H54 (cell line): ENCODE measurements around the gene TAS2R19.

Experiments
- DNase-seq: peaks from one replicate; pipeline ENCODE4 v3.0.0; 2011; ENCODE audit warnings: low spot score, mixed read lengths; ENCODE audit not compliant: insufficient read length
- FAIRE-seq: peaks from 3 replicates; lab custom pipeline; 2011; peaks lifted over from hg19 to GRCh38; lab: Jason Lieb, UNC
- POLR2A ChIP-seq: IDR thresholded peaks from 2 replicates; pipeline ENCODE4 v1.6.1; 2011; ENCODE audit warnings: low read depth, mild to moderate bottlenecking, low read length

Gene TAS2R19

DNA sequence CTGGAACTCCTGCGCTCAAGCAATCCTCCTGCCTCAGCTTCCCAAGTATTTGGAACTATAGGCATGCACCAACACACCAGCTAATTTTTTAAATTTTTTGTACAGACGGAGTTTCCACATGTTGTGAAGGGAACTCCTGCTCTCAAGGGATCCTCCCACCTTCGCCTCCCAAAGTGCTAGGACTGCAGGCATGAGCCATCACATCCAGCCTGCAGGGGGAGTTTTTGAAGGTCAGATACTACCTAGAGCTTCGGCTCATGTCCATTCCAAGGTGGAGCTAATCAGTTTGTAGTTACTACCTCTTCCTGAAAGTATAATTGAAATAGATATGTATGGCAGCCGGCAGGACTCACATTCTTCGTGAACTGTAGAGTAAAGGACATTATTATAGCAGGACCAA, 3.7 kb upstream of the TAS2R19 start:
- no peak for TF ChIP-seq POLR2A
- DNase-seq (no peak), FAIRE-seq (no peak)

DNA sequence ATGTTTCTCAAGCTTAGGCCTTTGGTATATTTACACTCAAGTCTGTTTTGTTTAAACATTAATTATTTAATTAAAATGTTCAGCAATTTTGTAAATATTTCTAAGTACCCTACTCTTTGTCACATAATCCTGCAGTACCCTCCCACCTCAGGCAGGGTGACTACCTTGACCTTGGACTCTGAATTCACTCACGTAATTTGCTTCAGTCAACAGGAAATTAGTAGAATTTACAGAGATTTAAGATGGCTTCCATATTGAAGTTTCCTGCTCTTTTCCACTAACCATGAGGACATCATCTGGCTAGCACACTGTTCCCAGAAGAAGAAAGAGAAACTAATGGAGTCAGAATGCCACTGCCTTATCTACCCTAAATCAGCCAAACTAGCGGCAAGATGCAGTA, 967 bp upstream of the TAS2R19 start:
- FAIRE-seq (no peak), DNase-seq (no peak)
- TF ChIP-seq POLR2A = no peak

DNA sequence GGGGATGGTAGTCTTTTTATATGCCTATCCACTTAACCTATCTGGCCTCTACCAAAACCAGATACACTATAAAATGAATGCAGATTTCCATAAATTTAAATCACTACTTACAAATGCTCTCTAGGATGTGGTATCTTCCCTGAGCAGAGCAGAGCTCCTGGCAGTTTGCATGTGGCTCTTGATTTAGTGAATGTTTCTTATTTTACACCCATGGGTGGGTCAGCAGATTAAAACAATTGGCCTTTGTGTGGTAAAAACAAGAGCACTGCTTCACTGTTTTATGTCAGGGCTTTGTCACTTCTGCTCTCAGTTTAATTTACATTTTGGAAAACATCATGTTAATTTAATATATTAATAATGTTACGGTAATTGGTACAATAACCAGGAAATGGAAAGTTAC, 5.5 kb downstream of the TAS2R19 start:
- TF ChIP-seq POLR2A = no peak
- FAIRE-seq (no peak), DNase-seq (no peak)

DNA sequence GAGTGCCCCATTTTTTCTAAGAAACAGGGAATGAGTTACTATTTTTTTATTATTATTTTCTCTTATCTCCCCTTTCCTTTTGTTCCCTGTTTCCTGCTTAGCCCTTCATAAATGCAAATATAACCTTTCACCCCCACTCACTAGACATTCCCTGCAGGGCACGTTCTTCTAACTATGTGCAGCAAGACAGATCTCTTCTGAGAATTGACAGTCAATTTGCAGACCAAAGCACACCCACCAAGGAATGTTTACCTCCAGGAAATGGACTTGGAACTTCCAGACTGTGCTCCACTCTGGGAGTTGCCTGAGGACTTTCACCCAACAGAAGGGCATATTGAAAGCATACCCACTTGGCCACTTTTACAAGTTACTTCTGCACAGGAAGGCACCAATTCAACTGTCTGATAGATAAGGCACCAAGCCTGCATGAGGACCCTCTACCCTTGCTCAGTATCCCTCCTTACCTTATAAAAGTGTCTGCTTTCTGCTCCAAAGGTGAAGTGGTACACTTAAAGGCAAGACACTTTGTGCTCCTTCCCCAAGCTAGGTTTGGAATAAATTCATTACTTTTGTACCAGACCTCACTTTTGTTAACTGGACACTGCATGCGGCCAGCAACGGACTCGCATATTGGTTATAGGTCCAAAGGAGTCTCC, 6.5 kb downstream of the TAS2R19 start:
- no peak for TF ChIP-seq POLR2A
- FAIRE-seq = no peak
- DNase-seq = no peak

DNA sequence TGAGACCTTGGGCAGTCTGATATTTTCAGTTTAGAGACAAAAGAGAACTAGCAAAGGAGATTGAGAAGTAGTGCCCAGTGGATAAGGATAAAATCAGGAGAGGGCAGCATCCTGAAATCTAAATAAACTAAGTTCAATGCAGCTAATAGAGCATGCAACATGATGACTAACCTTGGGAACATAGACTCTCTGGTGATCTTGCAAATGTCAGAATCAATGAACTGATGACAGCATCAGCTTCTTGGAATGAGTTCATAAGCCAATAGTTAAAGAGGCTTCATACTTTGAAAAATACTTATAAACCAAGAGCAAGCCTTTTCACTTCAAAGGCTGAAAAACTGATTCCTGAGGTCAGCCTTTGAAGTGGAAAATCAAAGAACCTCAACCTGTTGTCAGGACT, 8.2 kb downstream of the TAS2R19 start:
- no peak for TF ChIP-seq POLR2A
- peak; percentile 68 for FAIRE-seq
- no peak for DNase-seq

DNA sequence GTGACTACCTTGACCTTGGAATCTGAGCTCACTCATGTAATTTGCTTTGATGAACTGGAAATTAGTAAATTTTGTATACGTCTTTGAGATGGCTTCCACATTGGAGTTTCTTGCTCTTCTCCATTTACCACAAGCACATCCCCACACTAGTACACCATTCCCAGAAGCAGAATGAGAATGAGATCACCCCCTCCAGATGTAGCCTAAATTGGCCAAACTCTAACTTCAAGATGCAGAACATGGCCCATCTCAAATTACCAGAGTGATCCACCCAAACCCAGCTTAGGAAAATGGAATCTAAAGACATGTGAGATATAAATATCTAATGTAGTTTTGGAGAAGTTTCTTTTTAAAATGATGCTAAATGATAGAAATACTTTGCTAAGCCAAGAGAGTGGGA, 14.8 kb downstream of the TAS2R19 start:
- FAIRE-seq = no peak
- no peak for DNase-seq
- TF ChIP-seq POLR2A = no peak

DNA sequence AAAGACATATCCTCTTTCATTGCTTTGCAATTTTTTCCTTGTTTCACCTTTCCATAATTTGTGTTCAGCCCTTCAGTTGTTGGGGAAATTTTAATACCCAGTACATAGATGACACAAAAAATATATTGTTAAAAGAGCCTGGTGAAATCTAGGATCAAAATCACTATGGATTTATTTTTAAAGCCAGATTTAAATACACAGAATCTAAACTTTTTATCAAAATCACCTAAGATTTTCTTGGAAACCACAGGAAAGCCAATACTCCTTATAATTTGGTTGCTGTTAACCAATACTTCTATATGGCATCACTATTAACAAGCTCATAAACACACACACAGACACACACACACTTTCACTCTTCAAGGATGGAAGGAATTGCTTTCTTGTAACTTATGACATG, 24.2 kb downstream of the TAS2R19 start, which contains the start of gene TAS2R20:
TAS2R20 (minus strand) TSS at position 101 of the 400 bp plus-strand sequence. CDS start 429 bp downstream, outside the sequence.
- DNase-seq (no peak), FAIRE-seq (no peak)
- TF ChIP-seq POLR2A = no peak

DNA sequence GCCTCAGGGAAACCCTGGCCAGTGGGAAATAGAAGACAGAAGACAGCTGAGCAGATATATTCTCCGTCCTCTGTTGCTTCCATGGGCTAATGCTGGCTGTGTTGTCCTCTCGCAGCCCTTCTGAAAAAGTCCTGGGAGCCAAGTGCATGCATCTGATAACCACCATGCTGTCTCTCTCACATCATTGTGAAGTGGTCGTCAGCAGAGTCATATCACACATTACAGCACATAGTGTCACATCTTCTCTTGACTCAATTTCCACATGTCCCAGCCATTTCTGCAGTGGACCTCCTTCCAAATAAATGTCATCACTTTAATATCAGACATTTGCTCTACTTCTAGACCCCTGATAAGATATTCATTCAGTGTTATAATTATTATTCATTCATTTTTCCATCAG, 28.1 kb downstream of the TAS2R19 start:
- no peak for FAIRE-seq
- no peak for TF ChIP-seq POLR2A

DNA sequence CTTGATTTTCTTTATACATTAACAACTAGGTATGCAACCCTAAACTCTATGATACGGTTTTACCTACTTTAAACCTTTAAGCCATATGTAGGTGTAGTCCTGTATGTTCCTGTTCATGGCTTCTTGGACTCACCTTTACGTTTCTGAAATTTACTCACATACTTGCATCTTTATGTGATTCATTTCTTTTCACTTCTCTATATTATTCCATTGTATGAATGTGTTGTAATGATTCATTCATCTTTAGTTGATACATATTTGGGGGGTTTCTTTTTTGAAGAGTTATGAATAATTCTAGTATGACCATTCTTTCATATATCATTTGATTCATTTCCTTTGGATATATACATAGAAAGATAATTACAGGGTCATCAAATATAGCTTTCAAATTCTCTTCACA, 33.3 kb downstream of the TAS2R19 start:
- DNase-seq = no peak
- no peak for TF ChIP-seq POLR2A
- no peak for FAIRE-seq

More for the DNA sequence above, 28.1 kb downstream of the TAS2R19 start:
- no peak for DNase-seq

DNA sequence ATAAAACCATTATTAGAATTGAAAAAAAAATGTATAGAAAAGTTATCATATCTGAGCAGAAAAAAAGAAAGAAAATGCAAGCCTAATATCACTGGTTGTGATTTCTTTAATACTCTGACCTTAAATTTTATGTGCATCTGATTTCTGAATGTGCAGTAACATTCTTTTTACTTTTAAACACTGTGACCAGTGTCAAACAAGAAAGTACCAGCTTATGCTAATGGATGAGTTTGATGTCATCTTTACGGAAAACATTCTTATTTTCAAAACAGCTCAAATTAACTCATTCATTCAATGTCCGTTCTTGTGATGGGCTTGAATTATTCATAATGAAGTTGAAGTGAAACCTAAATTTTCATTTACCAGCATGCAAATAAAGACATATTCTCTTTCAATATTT, 35.6 kb downstream of the TAS2R19 start, which contains the start of gene TAS2R50:
TAS2R50 (minus strand) TSS at position 101 of the 400 bp plus-strand sequence; CDS start at position 49, 52 bp downstream.
- FAIRE-seq (no peak), DNase-seq (no peak)
- TF ChIP-seq POLR2A = no peak

DNA sequence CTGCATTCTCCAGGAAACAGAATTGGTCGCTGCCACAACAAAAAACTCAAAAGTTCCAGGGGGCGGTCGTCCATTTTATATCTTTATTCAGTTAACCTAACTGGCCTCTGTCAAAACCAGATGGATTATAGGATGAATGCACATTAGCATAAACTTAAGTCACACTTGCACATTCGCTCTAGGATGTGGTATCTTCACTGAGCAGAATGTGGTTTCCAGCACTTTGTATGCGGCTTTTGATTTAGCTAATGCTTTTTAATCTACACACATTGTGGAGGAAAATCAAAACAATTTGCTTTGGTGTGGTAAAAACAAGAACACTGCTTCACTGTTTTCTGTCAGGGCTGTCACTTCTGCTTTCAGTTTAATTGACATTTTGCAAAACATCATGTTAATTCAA, 40.2 kb downstream of the TAS2R19 start:
- DNase-seq (no peak), FAIRE-seq (no peak)
- TF ChIP-seq POLR2A = no peak

DNA sequence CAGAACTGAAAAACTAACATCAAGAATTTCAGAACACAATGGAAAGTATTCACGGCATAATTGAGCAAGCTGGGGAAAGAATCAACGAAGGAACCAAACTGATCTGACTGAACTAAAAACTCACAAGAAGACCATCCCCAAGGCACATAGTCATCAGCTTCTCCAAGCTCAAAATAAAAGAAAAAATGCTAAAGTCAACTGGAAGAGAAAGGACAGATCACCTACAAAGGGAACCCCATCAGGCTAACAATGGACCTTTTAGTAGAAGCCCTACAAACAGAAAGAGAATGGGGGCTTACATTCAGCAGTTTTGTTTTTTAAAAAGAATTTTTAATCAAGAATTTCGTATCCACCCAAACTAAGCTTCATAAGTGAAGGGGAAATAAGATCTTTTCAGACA, 47.5 kb downstream of the TAS2R19 start:
- FAIRE-seq (no peak), DNase-seq (no peak)
- no peak for TF ChIP-seq POLR2A
